HG02943 (cell line): ENCODE data around the gene ADGRA3.
"Not testable (repeated sequence)": the region's sequence is repeated elsewhere in the genome, so short reads cannot be mapped to it uniquely, and the experiment has no call there.

Experiments used
- ATAC-seq: cut with Tn5 transposase; IDR thresholded peaks from one replicate; pipeline ENCODE4 v1.9.1; 2021; ENCODE audit warnings: mild to moderate bottlenecking, low read depth, moderate library complexity; ENCODE audit not compliant: unreplicated experiment

The ADGRA3 gene

DNA sequence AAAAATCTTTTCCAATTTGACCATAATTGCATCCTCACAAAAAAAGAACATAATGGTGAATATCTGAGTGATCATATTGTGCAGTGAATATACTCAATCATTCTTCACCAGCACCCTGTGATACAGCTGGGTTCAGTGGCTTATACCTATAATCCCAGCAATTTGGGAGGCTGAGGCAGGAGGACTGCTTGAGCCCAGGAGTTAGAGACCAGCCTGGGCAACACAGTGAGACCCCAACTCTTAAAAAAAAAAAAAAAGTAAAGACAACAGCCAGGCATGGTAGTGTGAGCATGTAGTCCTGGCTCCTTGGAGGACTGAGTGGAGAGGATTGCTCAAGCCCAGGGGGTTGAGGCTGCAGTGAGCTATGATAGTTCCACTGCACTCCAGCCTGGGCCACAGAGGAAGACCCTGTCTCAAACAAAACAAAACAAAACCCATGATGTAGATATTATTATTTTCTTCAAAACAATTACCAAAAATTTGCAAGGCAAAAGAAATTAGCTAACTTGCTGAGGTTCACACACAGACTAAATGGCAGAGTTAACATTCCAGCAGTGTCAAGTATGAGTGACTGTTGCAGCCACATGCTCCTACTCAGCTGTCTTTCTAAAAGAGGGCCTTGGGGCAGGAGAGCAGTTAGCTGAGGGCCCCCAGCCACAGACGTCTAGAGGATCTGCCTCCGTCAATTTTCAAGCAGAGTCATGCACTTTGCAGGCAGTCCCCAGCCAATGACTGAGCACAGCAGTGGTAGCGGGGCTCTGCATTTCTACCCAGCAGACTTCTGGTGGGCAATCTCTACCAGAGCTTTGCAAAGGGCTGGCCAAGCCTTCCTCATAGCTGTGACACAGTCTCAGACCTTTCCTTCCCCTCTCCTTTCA lies 33.4 kb downstream of the ADGRA3 start:
- no peak for ATAC-seq

DNA sequence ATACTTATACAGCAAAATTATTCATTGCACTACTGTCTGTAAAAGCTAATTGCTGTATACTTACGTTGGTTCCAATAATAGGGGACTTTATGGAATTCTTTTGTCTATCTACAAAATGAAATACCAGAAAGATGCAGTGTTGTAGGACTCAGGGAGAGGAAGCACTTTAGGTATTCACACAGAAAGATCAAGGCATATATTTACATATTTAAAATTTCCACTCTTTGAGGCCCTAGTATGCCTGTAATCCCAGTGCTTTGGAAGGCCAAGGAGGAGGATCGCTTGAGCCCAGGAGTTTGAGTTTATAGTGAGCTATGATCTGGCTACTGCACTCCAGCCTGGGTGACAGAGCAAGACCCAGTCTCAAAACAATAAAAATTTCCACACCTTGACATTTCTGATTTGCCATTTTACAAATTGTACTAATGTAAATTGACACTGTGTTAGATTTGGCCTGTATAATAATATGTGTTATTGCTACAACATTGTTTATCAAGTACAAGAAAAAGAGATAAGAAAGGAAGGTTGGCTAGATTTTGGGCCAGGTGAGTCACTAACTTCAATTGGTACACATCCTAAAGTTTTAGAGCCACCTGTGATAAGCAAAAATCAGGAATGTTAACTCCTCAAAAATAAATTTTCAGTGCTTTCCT lies 35.1 kb downstream of the ADGRA3 start:
- no peak for ATAC-seq

DNA sequence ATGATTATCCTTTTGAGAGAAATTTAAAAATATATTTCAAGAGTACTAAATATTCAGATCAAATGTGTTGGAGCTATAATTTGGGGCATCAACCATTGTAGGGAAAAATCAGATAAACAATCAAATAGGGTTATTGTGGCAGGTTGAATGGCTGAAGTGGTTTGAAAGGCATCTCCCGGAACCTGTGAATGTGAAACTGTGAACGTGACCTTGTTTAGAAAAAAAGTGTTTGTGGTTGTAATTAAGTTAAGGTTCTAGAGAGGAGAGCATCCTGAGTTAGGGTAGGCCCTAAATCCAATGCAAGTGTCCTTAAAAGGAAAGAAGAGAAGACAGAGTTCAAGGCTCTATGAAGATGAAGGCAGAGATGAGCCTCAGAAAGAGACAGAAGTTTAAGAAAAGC lies 37.4 kb downstream of the ADGRA3 start:
- ATAC-seq = no peak

DNA sequence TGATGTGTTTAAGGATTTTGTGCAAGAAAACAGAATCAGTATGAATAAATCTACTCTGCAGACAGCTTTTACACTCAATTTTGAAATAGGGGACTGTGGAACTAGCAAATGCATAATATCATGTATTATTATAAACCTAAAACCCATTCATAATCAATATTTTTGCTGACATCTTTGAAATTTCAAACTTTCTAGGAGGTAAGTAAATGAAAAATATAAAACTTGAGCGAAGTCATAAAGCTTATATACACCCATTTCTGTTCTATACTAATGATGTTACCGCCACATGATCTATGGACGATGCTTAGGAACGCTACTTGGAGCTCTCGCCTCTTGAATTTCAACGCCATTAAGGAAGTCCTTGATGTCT lies 38.1 kb downstream of the ADGRA3 start:
- no peak for ATAC-seq

DNA sequence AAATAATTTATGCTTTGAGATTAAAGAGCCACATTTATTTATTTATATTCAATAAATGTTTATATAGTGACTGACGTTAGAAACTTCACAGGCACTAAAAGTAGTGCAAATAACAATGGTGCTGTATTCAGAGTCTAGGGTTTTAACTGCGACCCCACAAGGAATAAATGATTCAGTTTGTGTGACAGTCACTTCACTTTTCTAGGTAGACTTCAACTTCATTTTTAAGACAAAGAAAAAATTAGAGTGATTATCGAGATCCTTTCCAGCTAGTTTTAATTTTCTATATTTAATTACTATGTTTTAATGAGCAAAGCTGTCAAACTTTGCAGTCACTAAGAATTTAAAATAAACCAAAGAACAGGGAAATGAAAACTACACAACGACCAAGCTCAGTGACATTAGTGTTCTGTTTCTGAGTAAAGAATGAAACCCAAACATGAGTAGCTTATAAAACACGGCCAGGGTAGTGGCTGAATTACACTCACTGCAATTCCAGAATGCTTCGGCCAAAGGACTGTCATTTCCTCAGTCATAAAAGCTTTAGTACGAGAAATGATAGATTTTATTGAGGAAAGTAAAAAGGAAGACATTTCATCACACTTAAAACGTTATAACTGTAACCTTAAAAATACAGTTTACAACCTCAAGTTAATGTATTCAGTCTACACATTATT lies 38.6 kb downstream of the ADGRA3 start:
- no peak for ATAC-seq

DNA sequence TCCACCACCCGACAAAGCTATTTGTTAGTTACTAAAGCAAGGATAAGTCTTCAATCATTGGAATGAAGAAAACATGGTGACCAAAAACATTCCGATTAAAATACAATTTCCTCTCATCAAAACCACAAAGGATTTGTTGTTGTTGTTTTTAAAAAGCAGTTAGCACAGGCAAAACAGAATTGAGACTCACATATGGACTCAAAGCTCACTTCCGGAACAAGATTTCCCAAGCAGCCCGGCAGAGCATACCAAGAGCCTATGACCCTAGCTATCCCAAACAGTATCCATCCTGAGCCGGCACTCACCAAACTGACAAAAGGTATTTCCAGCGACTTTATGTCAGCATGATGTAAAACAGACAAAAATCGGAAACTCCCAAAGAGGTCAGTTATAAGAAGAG lies 39.9 kb downstream of the ADGRA3 start:
- ATAC-seq = no peak

DNA sequence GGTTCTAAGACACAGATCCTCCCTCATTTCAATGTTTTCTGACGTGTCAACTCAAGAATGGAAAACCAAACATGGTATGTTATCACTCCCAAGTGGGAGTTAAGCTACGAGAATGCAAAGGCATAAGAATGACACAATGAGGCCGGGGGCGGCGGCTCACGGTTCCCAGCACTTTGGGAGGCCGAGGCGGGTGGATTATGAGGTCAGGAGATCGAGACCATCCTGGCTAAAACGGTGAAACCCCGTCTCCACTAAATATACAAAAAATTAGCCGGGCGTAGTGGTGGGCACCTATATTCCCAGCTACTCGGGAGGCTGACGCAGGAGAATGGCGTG lies 40.6 kb downstream of the ADGRA3 start:
- ATAC-seq = not testable (repeated sequence)

DNA sequence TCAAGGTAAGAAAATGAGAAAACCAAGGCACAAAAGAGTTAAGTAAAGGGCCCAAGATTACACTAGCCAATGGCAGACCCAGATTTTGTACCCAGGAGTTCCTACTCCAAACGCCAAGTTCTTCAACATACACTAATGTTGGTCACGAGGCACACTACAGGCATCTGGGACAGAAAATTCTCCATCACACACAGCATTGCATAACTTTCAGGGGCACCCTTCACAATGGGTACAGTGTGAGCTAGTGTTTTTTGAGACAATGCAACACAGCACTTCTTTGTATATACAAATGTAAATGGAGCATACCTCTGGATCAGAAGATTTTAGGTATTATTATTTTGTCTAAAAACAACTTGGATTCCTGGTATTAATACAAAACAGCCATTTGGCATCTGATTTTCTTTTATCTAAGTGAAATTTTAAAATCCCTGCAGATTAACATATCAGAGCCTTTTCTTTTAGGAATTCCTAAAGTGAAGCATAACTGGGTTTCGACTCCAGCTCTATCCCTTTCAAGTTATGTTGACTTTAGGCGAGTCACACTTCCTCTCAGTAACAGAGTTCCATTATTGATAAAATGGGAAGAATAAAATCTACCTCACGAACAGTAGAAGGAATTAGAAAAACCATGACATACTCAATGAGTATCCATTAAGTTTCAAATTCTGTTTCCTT lies 41.1 kb downstream of the ADGRA3 start:
- ATAC-seq = no peak

DNA sequence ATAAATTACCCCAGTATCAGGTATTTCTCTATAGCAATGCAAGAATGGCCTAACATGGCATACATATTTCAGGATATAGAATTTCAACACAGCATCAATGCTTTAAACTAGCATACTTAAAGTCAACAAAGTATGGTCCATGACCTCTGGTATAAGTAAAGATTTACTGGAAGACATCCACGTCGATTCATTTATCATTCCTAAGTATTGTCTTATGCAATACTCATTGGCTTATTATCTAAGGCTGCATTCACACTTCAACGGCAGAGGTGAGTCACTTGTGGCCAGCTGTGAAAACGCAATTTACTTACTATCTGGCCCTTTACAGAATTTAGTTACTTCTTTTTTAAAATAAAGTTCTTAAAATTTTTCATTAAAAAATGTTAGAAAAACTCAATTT lies 42.6 kb downstream of the ADGRA3 start:
- ATAC-seq = no peak

DNA sequence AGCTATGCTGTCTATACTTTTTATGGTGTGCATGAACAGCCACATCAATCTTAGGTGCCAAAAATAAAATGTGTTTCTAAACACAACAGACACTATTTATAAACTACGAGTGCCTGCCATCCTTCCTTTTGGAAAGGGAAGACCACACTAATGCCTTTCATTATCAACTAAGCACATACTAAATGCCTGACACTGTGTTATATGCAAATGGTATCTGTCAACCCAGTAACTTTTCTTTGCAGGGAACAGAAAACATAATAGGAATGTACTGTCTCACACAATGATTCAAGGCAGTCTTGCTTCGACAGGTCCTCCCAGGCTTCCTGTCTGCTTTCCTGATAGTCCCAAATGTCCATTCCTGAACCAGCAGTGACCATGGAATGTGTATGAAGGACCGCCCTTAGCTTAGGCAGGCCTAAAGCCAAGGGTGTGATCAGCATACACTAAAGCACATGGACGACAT lies 43.8 kb downstream of the ADGRA3 start:
- ATAC-seq = no peak

DNA sequence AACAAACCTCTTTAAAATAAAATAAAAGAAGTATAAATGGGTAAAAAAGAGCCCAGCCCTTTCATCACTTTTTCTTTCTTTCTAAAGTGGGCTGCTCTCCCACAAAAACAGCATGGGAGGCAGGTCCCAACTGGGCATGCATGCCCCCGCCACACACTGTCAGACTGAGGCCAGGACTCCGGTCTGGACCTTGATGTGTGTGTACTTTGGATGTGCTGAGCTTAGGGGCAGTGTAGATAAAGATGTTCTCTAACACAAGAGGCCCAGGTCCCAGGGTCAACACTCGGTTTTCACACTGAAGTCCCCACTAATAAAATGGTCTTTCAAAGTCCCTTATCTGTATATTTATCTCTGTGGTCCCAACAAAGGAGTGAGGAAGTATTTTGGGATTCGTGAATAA lies 44.4 kb downstream of the ADGRA3 start:
- no peak for ATAC-seq

DNA sequence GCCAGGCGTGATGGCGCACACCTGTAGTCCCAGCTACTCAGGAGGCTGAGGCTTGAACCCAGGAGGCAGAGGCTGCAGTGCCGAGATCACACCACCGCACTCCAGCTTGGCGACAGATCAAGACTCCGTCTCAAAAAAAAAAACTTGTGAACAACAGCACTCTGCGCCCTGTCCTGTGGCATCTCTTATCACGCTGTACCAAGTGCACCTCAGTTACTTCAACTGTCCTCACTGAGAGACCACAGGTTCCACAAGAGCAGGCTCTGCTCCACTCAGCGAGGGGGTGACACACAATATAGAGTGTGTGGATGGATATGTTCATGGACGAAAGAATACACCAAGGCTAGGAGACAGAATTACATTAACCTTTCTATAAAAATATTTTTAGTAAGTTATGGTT lies 49.3 kb downstream of the ADGRA3 start:
- ATAC-seq = no peak

DNA sequence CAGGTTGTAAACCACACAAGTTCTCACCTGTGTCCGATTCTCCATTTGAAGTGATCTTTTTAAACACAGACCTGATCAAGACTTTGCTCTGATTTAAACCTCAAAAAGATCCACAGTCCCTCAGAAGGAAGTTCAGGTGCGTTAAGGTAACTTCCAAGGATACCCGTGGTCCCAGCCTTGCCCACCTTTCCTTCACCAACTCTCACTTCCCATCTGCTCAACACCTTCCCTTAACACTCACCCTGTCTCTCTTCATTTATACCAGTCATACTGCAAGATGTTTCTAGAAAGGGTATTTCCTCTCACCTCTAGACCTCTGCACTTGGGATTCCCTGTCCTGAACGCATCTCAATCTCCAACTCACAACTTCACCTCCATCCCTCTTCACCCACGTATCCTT lies 49.9 kb downstream of the ADGRA3 start:
- no peak for ATAC-seq

DNA sequence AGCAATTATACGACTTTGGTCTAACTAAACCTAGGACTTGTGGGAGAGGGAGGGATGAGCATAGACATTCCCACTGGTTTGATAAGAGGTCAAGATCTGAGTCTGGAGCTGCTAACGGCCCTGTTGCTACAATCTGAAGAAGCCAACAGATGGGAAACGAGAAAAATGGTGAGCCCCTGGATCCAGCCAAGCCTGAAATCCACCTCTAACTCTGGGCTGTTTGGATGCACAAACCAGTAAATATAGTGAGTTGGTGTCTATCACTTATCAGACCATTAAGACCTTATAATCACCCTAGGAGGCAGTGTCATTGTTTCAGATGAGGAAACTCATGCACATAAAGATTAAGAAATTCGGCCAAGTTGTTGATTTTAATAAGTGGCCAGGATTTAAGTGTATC lies 50.5 kb downstream of the ADGRA3 start:
- no peak for ATAC-seq

DNA sequence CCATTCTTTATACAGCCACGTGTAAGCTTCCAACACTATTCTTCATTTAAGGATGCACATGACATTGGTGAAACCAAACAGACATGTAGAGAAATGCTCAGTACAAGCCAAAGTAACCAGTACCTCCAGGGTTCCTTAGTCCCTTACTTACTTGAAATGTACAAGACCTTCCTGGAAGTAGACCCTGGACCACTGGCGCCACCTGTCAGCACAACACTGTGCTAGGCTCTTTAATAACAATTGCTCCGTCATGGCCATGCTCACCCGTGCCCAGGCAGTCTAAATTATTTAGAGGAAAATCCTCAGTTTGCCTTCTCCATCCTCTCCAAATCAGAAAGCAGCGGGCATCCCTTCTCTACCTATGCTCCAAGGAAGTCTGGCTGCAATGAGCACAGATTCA lies 52.7 kb downstream of the ADGRA3 start:
- no peak for ATAC-seq

DNA sequence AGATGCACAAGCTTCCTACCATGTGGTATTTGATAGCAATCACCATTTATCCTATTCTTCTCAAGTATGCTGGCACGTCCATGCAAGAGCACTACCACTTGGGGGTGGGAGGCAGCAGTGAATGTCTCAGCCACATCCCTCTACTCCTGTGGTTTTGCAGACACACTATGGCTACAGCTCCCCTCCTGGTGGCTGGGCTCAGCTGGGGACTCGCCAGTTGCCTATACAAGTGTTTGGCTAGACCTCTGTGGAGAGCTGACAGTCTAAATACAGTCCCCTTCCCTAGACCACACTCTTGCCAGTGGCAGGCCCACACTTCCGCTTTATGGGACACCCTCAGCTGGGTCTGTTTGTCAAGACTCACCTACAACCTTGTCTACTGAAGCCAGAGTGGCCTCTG lies 53.2 kb downstream of the ADGRA3 start:
- ATAC-seq = no peak

DNA sequence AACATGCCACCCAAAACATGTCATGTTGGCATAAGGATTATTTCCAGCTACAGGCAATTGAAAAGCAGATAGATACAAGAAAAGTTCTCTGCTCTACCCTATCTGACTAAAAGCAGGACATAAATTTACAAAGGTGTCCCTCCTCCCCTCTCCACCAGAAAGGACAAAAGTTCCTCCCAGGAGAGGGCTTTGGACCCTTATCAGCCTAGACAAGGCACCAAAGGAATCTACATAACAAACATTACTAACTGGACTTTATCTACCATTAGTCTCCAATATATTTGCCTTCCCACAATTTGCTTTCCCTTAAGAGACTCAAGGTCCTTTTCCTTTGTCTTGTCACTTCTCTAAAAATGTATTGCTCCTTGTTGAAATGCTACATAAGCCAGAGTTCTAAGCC lies 55.6 kb downstream of the ADGRA3 start:
- ATAC-seq = no peak

DNA sequence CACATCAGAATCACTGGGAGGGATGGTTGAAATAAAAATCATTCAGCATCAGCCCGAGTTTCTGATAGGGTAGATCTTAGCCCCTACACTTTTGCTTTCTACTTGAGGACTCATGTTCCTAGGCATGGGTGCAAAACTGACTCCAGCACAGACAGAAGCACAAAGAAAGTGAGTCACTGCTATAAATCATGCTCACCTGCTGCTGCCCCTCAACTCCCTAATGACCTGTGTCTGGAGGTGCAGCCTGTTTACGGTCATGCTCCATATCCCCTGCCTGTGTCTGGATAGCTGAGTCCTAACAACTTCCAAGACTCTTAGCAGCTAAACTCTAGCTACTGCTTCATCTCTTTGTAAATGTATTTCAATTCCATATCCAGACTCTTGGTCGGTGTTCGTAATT lies 57.8 kb downstream of the ADGRA3 start:
- ATAC-seq = no peak

DNA sequence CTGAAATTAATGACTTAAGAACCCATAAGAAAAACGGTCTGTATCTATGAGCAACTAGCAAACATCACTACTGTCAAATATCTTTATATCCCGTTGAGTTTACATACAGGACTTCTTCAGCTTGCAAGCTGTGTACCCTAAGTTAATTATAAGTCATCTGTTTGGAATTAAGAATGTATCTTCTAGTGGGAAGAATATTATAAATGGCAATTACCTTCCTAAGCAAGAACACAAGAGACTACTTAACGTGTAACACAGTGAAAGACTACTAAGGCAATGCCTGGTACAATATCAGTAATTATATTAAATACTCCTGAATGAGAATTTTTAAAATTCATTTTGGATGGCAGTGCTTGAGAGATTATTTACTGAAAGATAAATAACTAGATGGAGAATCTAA lies 58.5 kb downstream of the ADGRA3 start:
- no peak for ATAC-seq

DNA sequence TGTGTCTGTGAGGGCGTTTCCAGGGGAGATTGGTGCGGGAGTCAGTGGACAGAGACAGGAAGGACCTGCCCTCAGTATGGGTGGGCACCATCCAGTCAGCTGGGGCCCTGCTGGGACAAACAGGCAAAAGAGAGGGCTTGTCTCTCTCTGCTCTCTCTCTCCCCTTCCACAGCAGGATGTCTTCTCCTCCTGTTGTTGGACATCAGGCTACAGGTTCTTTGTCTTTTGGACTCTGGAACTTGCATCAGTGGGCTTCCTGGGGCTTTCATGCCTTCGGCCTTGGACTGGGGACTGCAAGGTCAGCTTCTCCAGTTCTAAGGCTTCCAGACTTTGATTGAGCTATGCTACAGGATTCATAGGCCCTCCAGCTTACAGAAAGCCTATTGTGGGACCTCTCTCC lies 59.6 kb downstream of the ADGRA3 start:
- ATAC-seq = no peak

DNA sequence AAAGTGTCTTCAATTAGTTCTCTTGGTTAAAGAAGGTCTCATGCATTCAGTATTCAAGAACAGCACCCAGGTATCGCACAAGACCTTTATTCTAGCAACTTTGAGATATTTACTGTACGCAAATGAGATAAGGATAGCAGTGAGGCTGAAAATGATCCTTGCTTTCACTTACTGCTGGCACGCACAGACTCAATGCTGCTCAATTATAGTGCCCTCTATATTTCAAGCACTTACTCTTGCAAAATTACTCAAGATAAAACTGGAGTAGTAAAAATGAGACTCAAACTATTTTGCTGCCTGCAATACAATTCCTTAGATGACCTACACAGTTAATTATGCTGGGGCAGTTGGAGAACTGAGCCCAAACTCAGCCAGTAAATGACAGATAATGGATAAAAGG lies 60.9 kb downstream of the ADGRA3 start:
- no peak for ATAC-seq
